Measurements from ENCODE around the gene DPYSL5.

- no peak for TF ChIP-seq FOXM1 (IDR thresholded peaks at IDR 0.05; ENCODE audit: borderline replicate concordance)
- no peak for TF ChIP-seq ZNF384 (IDR thresholded peaks at IDR 0.05)
- no peak for TF ChIP-seq NFRKB (IDR thresholded peaks at IDR 0.05)
- TF ChIP-seq ARNT (IDR thresholded peaks at IDR 0.05): no peak
- no peak for TF ChIP-seq SUZ12 (IDR thresholded peaks at IDR 0.05)
- TF ChIP-seq SP1 (IDR thresholded peaks at IDR 0.05): no peak
- TF ChIP-seq ELF4 (IDR thresholded peaks at IDR 0.05): no peak
- TF ChIP-seq TARDBP (IDR thresholded peaks at IDR 0.05): no peak
- TF ChIP-seq L3MBTL2 (conservative IDR thresholded peaks at IDR 0.05): no peak
- TF ChIP-seq BHLHE40 (IDR thresholded peaks at IDR 0.05; ENCODE audit: borderline replicate concordance): no peak
- no peak for TF ChIP-seq CTBP1 (IDR thresholded peaks at IDR 0.05; ENCODE audit: borderline replicate concordance)
- no peak for TF ChIP-seq HDGF (IDR thresholded peaks at IDR 0.05; ENCODE audit: borderline replicate concordance)
- TF ChIP-seq LEF1 (IDR thresholded peaks at IDR 0.05; ENCODE audit: borderline replicate concordance): no peak
- TF ChIP-seq PKNOX1 (IDR thresholded peaks at IDR 0.05): no peak
Measured at GRCh38 chr2:26922405-26923188, 74.7 kb downstream of the DPYSL5 start.

All from HEK293T (cell line).